ENCODE measurements around the gene FUS.
"Not testable (repeated sequence)": the region's sequence is repeated elsewhere in the genome, so short reads cannot be mapped to it uniquely, and the experiment has no call there.

FUS gene

DNA sequence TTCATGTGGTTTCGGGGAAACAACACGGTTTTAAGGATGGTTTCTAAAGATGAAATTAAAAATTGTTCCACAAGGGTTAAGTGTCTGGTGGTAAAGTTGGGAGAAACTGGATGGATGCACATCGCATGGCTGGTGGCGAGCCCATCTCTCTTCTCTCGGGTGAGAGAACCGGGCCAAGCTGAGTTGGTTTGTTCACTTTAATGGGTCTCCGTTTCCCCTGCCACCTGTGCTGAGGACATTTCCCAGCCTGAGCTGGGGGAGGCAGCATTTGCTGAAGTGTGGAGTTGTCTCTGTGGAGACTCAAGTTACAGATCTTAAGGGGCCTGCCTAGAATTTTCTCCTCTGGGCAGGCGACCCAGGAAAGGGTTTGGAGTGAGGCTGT is 7.9 kb downstream of the FUS start:
- DNase-seq, result no peak

DNA sequence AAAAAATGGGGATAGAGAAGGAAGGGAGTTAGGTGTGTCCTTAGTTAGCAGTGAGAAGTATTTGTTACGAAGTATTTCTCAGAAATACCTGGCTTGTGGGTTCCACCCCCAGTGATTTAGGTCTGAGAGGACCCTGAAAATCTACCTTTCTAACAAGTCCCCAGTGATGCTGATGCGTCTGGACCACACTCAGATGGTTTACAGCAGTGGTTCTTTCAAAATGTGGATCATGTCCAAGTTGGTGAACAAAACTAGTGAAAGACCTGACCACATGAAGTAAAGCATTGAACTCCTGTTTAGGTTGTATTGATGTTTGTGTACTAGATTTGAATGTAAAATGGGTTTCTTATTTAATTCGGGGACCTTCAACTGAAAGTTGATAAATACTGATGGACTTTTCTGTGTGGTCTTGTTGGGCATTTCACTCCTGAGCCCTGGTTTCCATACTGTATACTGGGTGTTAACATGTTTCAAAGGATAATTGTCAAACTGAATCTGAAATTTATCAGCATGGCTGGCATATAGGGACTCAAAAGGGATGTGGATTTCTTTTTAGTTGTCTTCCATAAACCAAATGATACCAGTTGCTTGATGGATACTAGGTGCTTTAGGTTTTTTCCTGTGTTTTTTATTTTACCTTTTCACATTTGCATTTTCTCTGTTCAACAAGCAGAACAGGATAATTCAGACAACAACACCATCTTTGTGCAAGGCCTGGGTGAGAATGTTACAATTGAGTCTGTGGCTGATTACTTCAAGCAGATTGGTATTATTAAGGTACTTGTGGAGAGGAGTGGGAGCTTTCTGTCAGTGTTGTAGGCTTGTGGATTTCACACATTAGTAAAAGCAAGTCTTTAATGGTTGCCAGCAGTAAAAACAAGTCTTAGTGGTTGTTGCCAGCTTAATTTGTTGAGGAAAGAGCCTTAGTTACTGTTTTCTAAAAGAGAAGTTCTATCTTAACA is 8.8 kb downstream of the FUS start:
- DNase-seq, result no peak

DNA sequence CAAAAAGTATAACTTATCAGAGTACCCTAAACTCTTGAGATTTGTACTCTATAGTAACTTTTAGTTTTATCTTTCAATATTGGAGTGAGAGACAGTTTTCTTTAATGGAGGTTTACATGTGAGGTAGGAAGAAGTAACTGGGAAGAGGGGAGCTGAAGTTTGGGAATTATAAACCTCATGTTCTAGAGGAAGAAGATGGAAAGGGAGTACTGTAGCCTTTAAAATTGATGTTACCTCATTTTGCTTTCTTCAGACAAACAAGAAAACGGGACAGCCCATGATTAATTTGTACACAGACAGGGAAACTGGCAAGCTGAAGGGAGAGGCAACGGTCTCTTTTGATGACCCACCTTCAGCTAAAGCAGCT is 9.5 kb downstream of the FUS start:
- no peak for DNase-seq

DNA sequence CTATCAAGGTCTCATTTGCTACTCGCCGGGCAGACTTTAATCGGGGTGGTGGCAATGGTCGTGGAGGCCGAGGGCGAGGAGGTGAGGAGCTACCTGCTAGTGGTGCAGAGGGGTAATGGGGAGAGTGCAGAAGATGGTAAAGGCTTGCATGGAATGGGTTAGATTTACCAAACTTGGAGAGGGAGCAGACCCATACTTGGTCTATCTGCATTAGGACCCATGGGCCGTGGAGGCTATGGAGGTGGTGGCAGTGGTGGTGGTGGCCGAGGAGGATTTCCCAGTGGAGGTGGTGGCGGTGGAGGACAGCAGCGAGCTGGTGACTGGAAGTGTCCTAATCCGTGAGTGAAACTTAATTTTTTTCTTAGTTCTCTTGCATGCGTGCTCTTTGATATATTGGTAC is 10.1 kb downstream of the FUS start:
- DNase-seq, result no peak

DNA sequence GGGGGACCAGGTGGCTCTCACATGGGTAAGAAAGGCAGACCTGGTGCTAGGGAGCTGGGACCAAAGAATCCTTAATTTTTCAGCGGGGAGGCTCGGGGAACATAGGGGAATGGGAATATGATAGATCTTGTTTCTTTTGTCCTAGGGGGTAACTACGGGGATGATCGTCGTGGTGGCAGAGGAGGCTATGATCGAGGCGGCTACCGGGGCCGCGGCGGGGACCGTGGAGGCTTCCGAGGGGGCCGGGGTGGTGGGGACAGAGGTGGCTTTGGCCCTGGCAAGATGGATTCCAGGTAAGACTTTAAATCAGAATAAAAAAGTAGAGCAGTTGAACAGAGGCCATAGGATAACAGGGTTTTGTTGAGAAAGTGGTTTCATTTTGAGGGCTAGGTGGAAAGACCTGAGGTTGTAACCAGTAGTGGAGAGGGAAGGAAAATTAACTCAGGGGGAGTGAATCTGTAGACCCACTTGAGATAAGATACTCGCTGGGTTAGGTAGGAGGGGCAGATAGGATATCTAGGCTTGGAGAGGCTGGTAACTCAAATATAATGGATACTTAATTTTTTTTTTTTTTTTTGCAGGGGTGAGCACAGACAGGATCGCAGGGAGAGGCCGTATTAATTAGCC is 11.0 kb downstream of the FUS start:
- no peak for DNase-seq

DNA sequence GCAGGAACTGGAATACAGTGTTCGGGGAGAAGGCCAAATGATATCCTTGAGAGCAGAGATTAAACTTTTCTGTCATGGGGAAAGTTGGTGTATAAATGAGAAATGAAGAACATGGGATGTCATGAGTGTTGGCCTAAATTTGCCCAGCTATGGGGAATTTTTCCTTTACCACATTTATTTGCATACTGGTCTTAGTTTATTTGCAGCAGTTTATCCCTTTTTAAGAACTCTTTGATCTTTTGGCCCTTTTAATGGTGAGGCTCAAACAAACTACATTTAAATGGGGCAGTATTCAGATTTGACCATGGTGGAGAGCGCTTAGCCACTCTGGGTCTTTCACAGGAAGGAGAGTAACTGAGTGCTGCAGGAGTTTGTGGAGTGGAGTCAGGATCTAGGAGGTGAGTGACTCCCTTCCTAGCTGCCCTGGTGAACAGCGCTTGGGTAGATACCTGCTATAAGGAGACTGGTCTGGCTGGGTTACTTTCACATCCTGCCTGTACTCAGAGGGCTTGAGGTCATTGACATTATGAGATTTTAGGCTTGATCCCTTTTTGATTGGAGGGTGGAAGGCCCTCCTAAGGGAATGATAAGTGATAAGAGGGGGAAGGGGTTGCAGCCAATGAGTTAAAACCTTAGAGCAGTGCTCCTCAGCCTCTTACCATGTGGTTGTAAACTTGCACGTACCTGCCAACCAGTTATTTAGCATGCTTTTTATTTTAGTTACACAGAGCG is 11.9 kb downstream of the FUS start:
- DNase-seq, result no peak

DNA sequence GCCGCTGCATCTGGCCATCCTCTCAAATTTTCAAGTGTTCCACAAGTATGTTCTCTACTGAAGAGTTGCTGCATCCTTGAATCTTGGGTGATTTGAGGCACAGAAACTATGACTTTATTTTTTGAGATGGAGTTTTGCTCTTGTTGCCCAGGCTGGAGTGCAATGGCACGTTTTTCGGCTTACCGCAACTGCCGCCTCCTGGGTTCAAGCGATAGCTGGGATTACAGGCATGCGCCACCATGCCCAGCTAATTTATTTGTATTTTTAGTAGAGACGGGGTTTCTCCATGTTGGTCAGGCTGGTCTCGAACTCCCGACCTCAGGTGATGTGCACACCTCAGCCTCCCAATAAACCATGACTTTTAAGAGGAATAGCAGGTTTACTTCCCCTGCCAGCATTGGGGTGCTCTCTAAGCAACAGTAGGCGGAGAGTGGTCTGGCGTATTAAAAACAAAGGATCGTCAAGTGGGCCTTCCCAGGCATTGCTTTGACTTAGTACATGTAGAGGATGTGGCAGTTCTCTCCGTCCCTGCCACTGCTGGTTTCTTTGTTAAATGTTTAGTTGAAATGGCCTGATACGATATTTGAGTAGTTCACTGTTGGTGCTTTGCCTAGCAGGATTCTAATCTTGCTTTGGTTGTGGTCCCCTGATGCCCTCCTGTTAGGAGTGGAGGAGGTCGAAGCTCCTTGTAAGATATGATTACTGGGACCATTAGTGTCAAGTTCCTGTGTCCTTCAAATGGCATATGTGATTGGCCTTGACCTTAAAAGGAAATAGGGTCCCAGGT is 13.1 kb downstream of the FUS start:
- no peak for DNase-seq

DNA sequence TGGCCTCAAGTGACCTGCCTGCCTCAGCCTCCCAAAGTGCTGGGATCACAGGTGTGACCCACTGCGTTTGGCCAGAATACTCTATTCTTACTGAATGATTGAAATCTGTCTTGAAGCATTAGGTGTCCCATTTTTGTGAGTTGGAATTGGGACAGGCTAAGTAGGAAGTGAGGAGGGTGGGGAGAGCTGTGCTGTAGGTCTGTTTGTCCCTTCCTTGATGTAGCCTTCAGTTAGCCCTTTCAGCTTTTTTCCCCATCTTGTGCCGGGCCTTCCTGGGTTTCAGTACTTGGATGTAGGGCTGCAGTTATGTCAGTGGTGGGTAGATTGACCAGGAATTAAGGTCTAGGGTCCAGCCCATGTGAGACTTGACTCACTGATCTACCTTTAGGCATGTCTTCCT is 13.9 kb downstream of the FUS start:
- DNase-seq, result no peak

DNA sequence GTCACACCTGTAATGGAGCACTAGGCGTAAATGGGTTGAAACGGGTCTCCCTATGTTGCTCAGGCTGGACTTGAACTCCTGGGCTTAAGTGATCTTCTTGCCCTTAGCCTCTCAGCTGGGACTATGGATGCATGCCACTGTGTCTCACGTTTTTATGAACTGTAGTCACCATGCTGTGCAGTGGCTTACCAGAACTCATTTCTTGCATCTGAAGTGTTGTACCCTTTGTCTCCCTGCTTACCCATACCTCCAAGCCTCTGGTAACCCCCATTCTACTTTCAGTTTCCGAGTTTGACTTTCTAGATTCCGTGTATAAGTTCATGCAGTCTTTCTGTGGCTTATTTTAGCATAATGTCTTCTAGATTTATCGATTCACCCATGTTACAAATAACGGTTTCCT is 15.0 kb downstream of the FUS start:
- no peak for DNase-seq

DNA sequence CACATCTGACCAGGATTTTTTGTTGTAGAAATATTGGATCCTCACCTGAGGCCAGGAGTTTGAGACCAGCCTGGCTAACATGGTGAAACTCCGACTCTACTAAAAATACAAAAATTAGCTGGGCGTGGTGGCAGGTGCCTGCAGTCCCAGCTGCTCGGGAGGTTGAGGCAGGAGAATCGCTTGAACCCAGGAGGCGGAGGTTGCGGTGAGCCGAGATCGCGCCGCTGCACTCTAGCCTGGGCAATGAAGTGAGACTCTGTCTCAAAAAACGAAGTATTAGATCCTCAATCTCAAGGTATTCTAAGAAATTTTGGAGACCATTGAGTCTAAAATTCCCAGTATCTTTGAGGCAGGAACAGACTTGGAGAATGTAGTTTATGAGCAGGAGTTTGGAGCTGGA is 15.9 kb downstream of the FUS start:
- DNase-seq, result not testable (repeated sequence)

DNA sequence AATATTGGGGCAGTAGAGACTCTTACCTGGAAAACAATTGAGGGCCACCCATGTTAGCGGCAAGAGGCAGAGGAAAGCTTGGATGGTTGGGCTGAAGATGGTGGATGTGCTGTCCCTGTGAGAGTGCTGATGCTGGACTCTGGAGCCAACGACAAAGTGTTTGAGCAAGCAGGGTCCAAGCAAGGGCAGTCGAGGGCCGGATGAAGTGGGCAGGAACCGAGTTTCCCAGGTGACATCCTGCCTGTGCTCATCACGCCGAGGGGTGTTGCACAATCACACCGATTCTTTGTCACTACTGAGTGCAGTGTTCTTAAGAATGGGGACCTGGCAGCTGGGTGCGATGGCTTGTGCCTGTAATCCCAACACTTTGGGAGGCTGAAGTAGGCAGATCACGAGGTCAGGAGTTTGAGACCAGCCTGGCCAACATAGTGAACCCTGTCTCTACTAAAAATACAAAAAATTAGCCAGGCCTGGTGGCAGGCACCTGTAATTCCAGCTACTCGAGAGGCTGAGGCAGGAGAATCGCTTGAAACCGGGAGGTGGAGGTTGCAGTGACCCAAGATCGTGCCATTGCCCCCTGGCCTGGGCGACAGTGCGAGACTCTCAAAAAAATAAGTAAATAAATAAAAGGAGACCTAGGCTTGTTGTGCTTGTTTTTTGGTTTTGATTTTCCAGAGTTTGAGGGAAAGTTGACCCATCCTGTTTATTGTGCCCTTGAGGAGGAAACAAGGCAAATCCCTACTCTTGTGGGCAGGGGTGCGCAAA is 16.6 kb downstream of the FUS start:
- DNase-seq, result no peak

DNA sequence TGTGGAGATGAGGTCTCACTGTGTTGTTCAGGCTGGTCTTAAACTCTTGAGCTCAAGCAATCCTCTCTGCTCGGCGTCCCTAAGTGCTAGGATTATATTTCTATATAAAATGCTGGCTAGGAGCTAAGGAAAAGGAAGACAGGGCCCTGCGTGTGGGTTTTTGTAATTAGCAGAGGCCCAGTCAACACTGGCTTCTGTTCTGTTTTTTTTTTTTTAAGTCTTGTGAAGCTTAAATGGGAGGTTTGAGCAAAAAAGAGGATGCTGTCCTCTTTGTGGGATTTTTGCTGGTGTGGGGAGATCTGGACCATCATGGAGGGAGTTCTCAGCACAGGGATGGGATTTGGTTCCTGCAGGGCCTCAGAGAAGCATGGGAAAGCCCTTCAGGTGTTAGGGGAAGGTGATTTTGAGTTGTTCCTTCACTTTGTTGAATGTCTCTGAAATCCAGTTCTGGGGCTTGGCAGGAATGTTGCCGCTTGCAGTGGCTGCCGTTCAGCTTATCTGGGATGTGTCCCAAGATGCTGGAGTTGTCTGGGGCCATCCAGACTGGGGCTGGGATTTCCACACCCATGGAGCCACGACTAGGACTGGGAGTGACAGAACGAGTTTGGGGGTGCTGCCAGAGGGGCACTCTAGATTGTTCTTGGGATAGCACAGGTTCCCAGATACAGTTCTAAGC is 18.4 kb downstream of the FUS start:
- no peak for DNase-seq

DNA sequence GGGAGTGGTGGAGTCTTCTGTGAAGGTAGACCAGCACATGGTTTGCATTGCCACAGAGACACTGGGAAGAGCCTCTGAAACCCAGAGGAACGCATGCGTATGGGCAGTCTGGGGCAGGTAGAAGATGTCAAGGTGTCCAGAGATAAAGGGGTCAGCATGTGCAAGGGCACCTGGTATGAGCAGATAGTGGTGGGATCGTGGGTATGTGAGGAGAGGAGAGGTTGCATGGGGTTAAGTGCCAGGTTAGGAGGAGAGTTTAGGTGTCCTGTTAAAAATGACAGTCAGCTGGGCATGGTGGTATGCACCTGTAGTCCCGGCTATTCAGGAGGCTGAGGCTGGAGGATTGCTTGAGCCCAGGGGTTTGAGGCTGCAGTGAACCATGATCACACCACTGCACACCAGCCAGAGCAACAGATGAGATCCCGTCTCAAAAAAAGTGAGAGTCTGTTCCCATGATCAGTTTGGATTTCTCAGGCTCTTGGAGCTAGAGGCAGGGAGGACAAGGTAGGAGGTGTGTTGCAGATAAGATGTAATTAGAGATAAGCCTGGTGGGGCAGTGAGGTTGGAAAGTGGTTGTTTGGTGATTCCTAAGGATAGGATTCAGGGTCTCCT is 19.6 kb downstream of the FUS start:
- no peak for DNase-seq

DNA sequence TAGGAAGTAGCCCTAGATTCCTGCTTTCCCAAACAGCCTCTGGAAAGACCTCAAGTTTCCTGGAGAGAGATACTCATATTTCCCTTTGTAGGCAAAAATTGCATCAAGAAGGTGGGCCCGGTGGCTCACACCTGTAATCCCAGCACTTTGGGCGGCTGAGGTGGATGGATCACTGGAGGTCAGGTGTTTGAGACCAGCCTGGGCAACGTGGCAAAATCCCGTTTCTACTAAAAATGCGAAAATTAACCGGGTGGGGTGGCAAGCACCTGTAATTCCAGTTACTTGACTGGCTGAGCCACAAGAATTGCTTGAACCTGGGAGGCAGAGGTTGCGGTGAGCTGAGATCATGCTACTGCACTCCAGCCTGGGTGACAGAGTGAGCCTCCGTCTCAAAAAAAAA is 20.2 kb downstream of the FUS start:
- DNase-seq, result not testable (repeated sequence)

DNA sequence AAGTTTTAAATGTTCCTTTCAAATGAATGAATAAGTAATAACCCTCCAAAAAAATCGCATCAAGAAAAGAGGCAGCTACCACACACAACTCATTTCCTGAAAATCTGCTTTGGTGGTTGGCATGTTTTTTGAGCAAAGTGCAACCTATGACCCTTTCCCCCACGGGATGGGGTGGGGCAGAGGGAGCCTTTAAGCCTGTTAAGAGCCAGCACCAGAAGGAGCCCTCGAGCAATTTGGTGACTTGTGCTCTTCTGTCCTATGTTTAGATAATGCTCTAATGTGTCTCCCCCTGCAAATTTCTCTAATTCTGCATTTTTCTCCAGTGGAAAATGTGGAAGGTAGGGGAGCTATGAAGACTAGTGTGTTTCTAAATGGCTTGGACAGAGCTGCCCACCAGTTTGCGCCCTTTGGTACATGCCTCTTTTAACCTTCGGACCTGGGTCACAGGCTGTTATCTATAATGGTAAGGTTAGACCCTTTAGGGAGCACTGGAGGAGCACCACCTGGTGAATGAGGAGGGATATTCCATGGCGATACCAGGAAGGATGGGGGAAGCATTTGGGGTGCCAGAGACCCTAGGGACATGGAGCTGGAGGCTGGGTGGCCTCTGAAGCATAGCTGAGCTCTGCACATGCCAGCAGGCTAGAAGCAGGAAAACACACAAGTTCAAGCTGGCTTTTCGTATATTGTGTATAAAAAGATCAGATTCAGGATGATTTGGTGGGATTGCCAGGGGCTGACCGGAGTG is 21.1 kb downstream of the FUS start:
- no peak for DNase-seq

DNA sequence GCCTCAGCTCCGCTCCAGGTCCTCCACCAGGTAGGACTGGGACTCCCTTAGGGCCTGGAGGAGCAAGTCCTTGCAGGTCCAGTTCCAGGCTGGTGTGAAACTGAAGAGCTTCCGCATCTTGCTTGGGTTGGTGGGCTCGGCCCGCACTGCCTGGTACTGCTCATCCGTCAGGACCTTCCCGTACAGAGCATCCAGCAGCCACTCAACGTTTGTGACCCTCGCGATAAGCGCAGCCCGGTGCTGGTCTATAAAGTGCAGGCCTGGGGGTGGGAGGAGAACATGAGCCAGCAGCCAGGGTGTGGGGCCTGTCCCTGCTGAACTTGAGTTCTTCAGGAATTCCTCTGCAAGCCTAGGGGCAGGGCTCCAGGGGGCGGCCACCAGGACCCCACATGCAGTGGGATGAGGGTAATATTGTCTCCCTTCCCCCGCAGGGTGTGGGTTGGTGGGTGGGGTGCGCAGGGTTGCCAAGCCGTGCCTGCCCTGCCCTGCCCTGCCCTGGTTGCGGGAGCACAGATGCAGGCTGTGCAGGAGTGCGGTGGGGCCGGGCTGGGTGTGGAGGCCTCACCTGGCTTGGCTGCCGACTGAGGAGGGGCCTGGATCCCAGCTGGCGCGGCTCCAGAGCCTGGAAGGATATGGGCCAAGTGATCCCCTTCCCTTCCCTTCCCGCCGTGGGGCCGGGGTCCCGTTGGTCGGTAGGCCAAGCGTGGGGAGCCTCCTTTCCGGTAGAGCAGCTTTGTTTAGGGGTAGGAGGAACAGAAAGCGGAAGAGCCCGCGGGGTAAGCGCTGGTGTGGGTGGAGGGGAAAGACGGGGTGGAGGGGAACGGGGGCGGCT is 21.9 kb downstream of the FUS start:
- DNase-seq, result no peak

DNA sequence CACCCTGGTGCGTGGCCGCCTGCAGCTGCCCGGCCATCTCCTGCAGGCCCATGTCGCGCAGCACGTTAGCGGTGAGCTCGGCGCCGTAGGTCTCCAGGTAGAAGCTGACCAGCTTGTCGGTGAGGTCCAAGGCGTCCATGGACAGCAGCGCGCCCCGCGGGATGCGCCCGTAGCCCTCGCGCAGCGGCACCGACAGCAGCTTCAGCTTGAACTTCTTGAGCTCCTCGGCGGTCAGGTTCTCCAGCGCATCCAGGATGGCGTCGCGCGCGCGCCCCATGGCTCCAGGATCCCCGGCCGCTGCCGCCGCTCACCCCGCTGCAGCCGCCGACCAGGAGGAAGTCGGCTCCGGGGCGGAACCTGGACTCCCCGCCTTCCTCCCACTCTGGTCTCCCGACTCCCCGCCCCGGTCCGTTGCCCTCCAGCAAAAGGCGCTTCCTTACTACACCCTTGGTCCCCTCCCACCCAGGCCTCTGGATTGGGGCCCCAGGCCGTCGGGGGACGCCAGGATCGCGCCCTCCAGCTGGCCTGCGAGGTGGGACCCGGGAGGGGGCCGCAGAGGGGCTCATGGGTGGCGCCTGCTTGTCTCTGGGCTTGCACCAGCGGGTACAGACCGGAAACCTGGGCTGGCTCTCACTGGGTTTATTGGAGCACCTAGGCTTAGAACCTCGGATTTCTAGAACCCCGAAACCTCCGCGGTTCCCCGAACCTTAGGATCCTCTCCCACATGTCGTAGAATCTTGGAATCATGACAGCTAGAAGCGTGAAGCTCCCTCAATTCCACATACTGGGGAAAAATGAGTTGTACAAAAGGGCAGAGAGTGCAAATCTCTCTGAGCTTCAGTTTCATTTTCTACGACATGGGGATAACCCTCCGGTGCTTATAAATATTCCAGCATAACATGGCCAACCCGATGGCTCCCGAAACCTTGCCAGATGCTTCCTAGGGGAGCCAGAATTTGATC is 22.8 kb downstream of the FUS start, which contains the start of gene PYCARD:
Gene PYCARD, minus strand, starts transcription at position 347 of the 962 bp plus-strand sequence. Its CDS starts 70 bp downstream, at position 277.
- DNase-seq, result no peak

Measured in NCI-H2029 (cell line).